ENCODE measurements around the gene ALDH9A1.
"Not testable (repeated sequence)": the region's sequence is repeated elsewhere in the genome, so short reads cannot be mapped to it uniquely, and the experiment has no call there.

The ALDH9A1 gene

GRCh38 chr1:165644064-165644735, 54.2 kb downstream of the ALDH9A1 start:
- DNase-seq, result no peak

GRCh38 chr1:165641231-165641987, 57.0 kb downstream of the ALDH9A1 start:
- DNase-seq, result no peak

GRCh38 chr1:165639821-165640623, 58.3 kb downstream of the ALDH9A1 start:
- no peak for DNase-seq

- DNase-seq, result not testable (repeated sequence)
These were observed 60.2 kb downstream of the ALDH9A1 start for GRCh38 chr1:165638211-165638610.

GRCh38 chr1:165637427-165637826, 60.9 kb downstream of the ALDH9A1 start:
- DNase-seq, result no peak

- no peak for DNase-seq
These were observed 62.5 kb downstream of the ALDH9A1 start for GRCh38 chr1:165635823-165636222.

- DNase-seq, result no peak
These were observed 63.0 kb downstream of the ALDH9A1 start for GRCh38 chr1:165635329-165635728.

- no peak for DNase-seq
These were observed 64.0 kb downstream of the ALDH9A1 start for GRCh38 chr1:165634154-165634921.

- DNase-seq, result no peak
These were observed 64.7 kb downstream of the ALDH9A1 start for GRCh38 chr1:165633614-165634013.

GRCh38 chr1:165632491-165632890, 65.9 kb downstream of the ALDH9A1 start:
- DNase-seq, result no peak

GRCh38 chr1:165632152-165632469, 66.3 kb downstream of the ALDH9A1 start:
- DNase-seq, result no peak

GRCh38 chr1:165631342-165632151, 66.8 kb downstream of the ALDH9A1 start:
- no peak for DNase-seq

GRCh38 chr1:165630629-165631341, 67.6 kb downstream of the ALDH9A1 start, which contains the start of gene MGST3:
Gene MGST3 (plus strand): TSS chr1:165631234. CDS start chr1:165649848, 18,614 bp downstream.
- DNase-seq, result peak; percentile 96

GRCh38 chr1:165629848-165630628, 68.3 kb downstream of the ALDH9A1 start:
- DNase-seq, result peak; percentile 84

- DNase-seq, result no peak
These were observed 69.2 kb downstream of the ALDH9A1 start for GRCh38 chr1:165629151-165629550.

- DNase-seq, result no peak
These were observed 70.1 kb downstream of the ALDH9A1 start for GRCh38 chr1:165628147-165628822.

GRCh38 chr1:165624441-165624840, 73.9 kb downstream of the ALDH9A1 start:
- DNase-seq, result no peak

- DNase-seq, result no peak
These were observed 74.7 kb downstream of the ALDH9A1 start for GRCh38 chr1:165623624-165624023.

GRCh38 chr1:165619647-165620151, 78.7 kb downstream of the ALDH9A1 start:
- DNase-seq, result no peak

Data from NCI-H774 (cell line).